ENCODE data around the gene FOXRED1. TPM values are rescaled to one million over a fixed set of nuclear protein-coding genes. Genes with fewer than 3 reads are reported as not detected.

Gene FOXRED1
- total and polyA plus RNA-seq, 2 of the 4 experiments (the other 2 are of a cell fraction): 15.1 to 28.3 TPM

DNA sequence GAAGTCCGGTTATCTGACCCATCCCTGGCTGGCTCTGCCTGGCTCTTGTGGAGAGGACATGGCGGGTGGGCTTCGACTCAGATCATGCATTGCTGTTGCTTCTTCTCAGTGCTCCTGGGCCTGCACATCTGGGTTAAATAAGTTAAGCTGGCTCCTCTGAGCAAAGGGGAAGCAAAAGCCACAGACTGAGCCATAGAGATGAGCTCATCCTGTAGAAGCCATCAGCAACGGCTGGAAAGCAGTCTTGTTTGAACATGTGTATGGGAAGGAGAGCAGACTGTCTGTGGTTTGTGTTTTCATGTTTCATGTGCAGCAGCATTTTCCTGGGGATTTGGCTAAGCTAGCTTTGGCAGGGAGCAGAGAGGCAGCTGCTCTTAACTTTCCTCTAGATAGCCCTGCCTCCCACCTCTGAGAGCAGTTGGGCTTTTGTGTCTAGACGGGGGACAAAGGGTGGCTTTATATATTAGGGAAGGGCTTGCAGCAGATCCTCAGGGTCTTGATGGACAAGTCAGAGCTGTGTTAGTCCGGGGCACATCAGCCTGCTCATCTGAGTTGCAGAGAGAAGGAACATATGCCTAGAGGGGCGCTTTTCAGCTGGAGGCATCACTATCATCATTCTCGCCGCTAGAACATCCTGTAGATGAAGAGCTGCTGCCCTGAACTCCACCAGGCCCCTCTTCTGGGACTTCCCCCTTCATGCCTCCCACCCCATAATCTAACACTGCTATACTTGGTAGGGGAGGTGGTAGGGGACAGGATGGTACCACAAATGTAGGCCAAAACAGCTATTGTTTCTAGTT lies 49.8 kb downstream of the FOXRED1 start:
- dilution Hi-C loops (cut with HindIII; ENCODE audit: low sequenced_read_pairs, unreplicated experiment): no loop called here
- intact Hi-C loops (cut with micrococcal nuclease): loop anchor here (1.0 to 10.0 kb wide), 5 partner anchors 14 to 1176 kb away; partner anchors contain the start of gene DCPS
- TF ChIP-seq RAD21 (IDR thresholded peaks at IDR 0.05; ENCODE audit: low read length) (peak; percentile 25), POLR2A (IDR thresholded peaks at IDR 0.05; ENCODE audit: low read depth, low read length) (no peak), CHD1 (IDR thresholded peaks at IDR 0.05; ENCODE audit: low read depth, low read length) (no peak), FOS (IDR thresholded peaks at IDR 0.05; ENCODE audit: low read depth, low read length) (no peak), MAFK (IDR thresholded peaks at IDR 0.05; ENCODE audit: low read depth, low read length) (peak; percentile 23; the same call in 1 of the 2 replicates), RCOR1 (IDR thresholded peaks at IDR 0.05; ENCODE audit: insufficient replicate concordance, low read length) (no peak), NFE2L2 (IDR thresholded peaks at IDR 0.05; ENCODE audit: low read depth, low read length) (no peak), BHLHE40 (IDR thresholded peaks at IDR 0.05; ENCODE audit: low read depth, low read length) (no peak), RFX5 (IDR thresholded peaks at IDR 0.05; ENCODE audit: low read depth, low read length) (no peak), MXI1 (IDR thresholded peaks at IDR 0.05; ENCODE audit: borderline replicate concordance, low read depth, low read length) (peak; percentile 89)
- TF ChIP-seq, protein P1, sequence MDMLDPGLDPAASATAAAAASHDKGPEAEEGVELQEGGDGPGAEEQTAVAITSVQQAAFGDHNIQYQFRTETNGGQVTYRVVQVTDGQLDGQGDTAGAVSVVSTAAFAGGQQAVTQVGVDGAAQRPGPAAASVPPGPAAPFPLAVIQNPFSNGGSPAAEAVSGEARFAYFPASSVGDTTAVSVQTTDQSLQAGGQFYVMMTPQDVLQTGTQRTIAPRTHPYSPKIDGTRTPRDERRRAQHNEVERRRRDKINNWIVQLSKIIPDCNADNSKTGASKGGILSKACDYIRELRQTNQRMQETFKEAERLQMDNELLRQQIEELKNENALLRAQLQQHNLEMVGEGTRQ (IDR thresholded peaks at IDR 0.05; ENCODE audit: low read depth, low read length): no peak
- TF ChIP-seq, protein P2, sequence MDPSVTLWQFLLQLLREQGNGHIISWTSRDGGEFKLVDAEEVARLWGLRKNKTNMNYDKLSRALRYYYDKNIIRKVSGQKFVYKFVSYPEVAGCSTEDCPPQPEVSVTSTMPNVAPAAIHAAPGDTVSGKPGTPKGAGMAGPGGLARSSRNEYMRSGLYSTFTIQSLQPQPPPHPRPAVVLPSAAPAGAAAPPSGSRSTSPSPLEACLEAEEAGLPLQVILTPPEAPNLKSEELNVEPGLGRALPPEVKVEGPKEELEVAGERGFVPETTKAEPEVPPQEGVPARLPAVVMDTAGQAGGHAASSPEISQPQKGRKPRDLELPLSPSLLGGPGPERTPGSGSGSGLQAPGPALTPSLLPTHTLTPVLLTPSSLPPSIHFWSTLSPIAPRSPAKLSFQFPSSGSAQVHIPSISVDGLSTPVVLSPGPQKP (IDR thresholded peaks at IDR 0.05; ENCODE audit: borderline replicate concordance, low read depth, low read length): no peak
- TF ChIP-seq, protein P3, sequence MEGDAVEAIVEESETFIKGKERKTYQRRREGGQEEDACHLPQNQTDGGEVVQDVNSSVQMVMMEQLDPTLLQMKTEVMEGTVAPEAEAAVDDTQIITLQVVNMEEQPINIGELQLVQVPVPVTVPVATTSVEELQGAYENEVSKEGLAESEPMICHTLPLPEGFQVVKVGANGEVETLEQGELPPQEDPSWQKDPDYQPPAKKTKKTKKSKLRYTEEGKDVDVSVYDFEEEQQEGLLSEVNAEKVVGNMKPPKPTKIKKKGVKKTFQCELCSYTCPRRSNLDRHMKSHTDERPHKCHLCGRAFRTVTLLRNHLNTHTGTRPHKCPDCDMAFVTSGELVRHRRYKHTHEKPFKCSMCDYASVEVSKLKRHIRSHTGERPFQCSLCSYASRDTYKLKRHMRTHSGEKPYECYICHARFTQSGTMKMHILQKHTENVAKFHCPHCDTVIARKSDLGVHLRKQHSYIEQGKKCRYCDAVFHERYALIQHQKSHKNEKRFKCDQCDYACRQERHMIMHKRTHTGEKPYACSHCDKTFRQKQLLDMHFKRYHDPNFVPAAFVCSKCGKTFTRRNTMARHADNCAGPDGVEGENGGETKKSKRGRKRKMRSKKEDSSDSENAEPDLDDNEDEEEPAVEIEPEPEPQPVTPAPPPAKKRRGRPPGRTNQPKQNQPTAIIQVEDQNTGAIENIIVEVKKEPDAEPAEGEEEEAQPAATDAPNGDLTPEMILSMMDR (conservative IDR thresholded peaks at IDR 0.05; ENCODE audit: low read depth, low read length): no peak

More for the DNA sequence above, 49.8 kb downstream of the FOXRED1 start:
- H3K9ac ChIP-seq (ENCODE audit: low read depth, low read length): peak overlapping the region; percentile 78
- peak overlapping the region; percentile 85 for H3K4ac ChIP-seq (ENCODE audit: low read depth, low read length)
- H3K14ac ChIP-seq (replicated peaks; ENCODE audit: low read depth, low read length): peak overlapping the region; percentile 61
- ChIA-PET CTCF (interaction anchor here (1.1 to 1.4 kb wide), 3 partner anchors 8 to 162 kb away, joined by 3 to 4 read pairs (median 4); no protein-coding TSS in a partner anchor), POLR2A (ENCODE audit: unreplicated experiment) (interaction anchor here (0.8 to 1.2 kb wide), 2 partner anchors 13 to 115 kb away, joined by 3 to 4 read pairs; no protein-coding TSS in a partner anchor)
- no peaks in the 10 kb centered on the region for H3K9me3 ChIP-seq (ENCODE audit: control insufficient read depth, insufficient read depth, low read length)
- H3K79me1 ChIP-seq (ENCODE audit: low read depth in 1 of 2, low read length in 2 of 2): peaks cover 4 to 18% of the 10 kb centered on the region in 2 experiments; a peak in 3 of 4 replicates
- peak overlapping the region; percentile 98 for H2AK9ac ChIP-seq (replicated peaks; ENCODE audit: low read depth, low read length, poor library complexity)
- H2BK15ac ChIP-seq (ENCODE audit: low read depth, low read length): peak overlapping the region; percentile 96; the same call in 2 of the 3 replicates
- peaks cover 18% of the 10 kb centered on the region for H3K4me1 ChIP-seq (ENCODE audit: control insufficient read depth, insufficient read depth, low read length)
- no peaks in the 10 kb centered on the region for H3K27me3 ChIP-seq (ENCODE audit: control insufficient read depth, insufficient read depth, low read length)
- WGBS, 2 experiments (ENCODE audit: extremely low coverage in 2 of 2, insufficient read length in 1 of 2): 0% methylated on average over 1 of the region's 9 CpGs; no CpG with 5 or more reads in 1 of the 2 experiments
- no TSS peak for BruUV-seq (replicated peaks)
- H3K27ac ChIP-seq (ENCODE audit: insufficient read depth, low read length): peak overlapping the region; percentile 92
- H2AK5ac ChIP-seq (ENCODE audit: low read depth, low read length): peak overlapping the region; percentile 91
- H4K5ac ChIP-seq (ENCODE audit: low read depth, low read length): peak overlapping the region; percentile 58
- H2BK20ac ChIP-seq (ENCODE audit: low read depth, low read length): peak overlapping the region; percentile 71
- peaks cover 18% of the 10 kb centered on the region for H3K9me1 ChIP-seq (ENCODE audit: insufficient read depth, low read length)
- peak overlapping the region; percentile 91 for H2AFZ ChIP-seq (replicated peaks; ENCODE audit: low read length, poor library complexity)
- no peaks in the 10 kb centered on the region for H4K20me1 ChIP-seq (ENCODE audit: insufficient read depth, low read length)
- peak overlapping the region; percentile 92; the same call in 1 of the 2 replicates for H3K56ac ChIP-seq (ENCODE audit: extremely low read depth, insufficient read depth, low read length)
- H3K4me3 ChIP-seq (ENCODE audit: insufficient read depth, low read depth, low read length): no peak overlapping the region
- H4K91ac ChIP-seq (ENCODE audit: insufficient read depth, low read depth, low read length): peak overlapping the region; percentile 96
- in situ Hi-C loops (cut with MboI; ENCODE audit: low sequenced_read_pairs): loop anchor here (10.0 to 25.0 kb wide), 3 partner anchors 96 to 1019 kb away; no protein-coding TSS in a partner anchor
- H3K23ac ChIP-seq (ENCODE audit: low read depth, low read length): peak overlapping the region; percentile 78
- peak; percentile 97 for DNase-seq
- peak overlapping the region; percentile 78 for H2BK120ac ChIP-seq (ENCODE audit: low read depth, low read length)
- ATAC-seq (ENCODE audit: low read depth): peak; percentile 86
- H3K4me2 ChIP-seq (ENCODE audit: low read depth, low read length): peak overlapping the region; percentile 85
- peak overlapping the region; percentile 93 for H2BK5ac ChIP-seq (ENCODE audit: low read depth, low read length, poor library complexity, severe bottlenecking)
- H4K8ac ChIP-seq (ENCODE audit: low read depth in 2 of 2, low read length in 2 of 2): peak overlapping the region; percentile 71 to 86; a peak in 3 of 4 replicates
- H3K36me3 ChIP-seq (ENCODE audit: control insufficient read depth, insufficient read depth, low read length): no peaks in the 10 kb centered on the region
- peak overlapping the region; percentile 77 for H3K18ac ChIP-seq (ENCODE audit: low read depth, low read length)

Measured in IMR-90 (cell line).